ENCODE data around the gene ADPGK.

DNA sequence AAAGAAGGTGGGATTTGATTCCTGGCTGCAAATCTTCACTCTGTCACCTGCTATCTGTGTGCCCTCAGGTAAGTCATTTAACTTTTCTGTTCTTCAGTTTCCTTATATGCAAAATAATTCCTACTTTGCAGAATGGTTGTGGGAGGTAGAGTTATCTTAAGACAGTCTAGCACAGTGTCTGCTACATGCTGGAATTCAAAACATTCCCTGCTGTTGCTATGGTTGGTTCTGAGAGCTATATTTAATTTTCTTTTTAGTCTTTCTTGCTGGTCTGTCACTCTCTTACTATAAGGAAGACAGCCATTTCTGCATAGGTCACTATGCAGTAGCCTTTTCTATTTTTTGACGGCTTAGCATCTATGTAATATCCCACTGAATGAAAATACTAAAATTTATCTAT is 4.0 kb upstream of the ADPGK start:
- TF ChIP-seq EP300 (conservative IDR thresholded peaks at IDR 0.05; ENCODE audit: poor library complexity, severe bottlenecking) (no peak), POLR2AphosphoS5 (IDR thresholded peaks at IDR 0.05) (no peak)
- TF ChIP-seq, protein P1, sequence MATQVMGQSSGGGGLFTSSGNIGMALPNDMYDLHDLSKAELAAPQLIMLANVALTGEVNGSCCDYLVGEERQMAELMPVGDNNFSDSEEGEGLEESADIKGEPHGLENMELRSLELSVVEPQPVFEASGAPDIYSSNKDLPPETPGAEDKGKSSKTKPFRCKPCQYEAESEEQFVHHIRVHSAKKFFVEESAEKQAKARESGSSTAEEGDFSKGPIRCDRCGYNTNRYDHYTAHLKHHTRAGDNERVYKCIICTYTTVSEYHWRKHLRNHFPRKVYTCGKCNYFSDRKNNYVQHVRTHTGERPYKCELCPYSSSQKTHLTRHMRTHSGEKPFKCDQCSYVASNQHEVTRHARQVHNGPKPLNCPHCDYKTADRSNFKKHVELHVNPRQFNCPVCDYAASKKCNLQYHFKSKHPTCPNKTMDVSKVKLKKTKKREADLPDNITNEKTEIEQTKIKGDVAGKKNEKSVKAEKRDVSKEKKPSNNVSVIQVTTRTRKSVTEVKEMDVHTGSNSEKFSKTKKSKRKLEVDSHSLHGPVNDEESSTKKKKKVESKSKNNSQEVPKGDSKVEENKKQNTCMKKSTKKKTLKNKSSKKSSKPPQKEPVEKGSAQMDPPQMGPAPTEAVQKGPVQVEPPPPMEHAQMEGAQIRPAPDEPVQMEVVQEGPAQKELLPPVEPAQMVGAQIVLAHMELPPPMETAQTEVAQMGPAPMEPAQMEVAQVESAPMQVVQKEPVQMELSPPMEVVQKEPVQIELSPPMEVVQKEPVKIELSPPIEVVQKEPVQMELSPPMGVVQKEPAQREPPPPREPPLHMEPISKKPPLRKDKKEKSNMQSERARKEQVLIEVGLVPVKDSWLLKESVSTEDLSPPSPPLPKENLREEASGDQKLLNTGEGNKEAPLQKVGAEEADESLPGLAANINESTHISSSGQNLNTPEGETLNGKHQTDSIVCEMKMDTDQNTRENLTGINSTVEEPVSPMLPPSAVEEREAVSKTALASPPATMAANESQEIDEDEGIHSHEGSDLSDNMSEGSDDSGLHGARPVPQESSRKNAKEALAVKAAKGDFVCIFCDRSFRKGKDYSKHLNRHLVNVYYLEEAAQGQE (IDR thresholded peaks at IDR 0.05; ENCODE audit: borderline replicate concordance), result no peak
- TF ChIP-seq, protein P2, sequence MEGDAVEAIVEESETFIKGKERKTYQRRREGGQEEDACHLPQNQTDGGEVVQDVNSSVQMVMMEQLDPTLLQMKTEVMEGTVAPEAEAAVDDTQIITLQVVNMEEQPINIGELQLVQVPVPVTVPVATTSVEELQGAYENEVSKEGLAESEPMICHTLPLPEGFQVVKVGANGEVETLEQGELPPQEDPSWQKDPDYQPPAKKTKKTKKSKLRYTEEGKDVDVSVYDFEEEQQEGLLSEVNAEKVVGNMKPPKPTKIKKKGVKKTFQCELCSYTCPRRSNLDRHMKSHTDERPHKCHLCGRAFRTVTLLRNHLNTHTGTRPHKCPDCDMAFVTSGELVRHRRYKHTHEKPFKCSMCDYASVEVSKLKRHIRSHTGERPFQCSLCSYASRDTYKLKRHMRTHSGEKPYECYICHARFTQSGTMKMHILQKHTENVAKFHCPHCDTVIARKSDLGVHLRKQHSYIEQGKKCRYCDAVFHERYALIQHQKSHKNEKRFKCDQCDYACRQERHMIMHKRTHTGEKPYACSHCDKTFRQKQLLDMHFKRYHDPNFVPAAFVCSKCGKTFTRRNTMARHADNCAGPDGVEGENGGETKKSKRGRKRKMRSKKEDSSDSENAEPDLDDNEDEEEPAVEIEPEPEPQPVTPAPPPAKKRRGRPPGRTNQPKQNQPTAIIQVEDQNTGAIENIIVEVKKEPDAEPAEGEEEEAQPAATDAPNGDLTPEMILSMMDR (IDR thresholded peaks at IDR 0.05; ENCODE audit: poor library complexity, severe bottlenecking), result no peak
